Neutrophil (primary cell): ENCODE data around the gene BMPER.

Experiments used
- H3K27ac ChIP-seq: fragments of 200-600 bp; sonication (generic); 2 replicates; pipeline ENCODE4 v1.5.1; 2016; ENCODE audit warnings: mild to moderate bottlenecking, moderate library complexity
- H3K27me3 ChIP-seq: fragments of 200-600 bp; sonication (generic); 2 replicates; pipeline ENCODE4 v1.6.0; 2016; ENCODE audit warnings: mild to moderate bottlenecking
- H3K36me3 ChIP-seq: fragments of 200-600 bp; sonication (generic); 2 replicates; pipeline ENCODE4 v1.5.1; 2017
- H3K4me1 ChIP-seq, 2 experiments: fragments of 200-600 bp in 1 of 2; sonication (generic) in 1 of 2; 1 replicate in 1 of 2; 2 replicates in 1 of 2; pipeline versions ENCODE4 v1.5.1 to v1.6.1; 2013 to 2016; ENCODE audit warnings: low read depth in 1 of 2, low read length in 1 of 2, mild to moderate bottlenecking in 1 of 2, moderate library complexity in 1 of 2; ENCODE audit not compliant: control insufficient read depth in 1 of 2, insufficient read depth in 1 of 2
- H3K4me3 ChIP-seq, 2 experiments: fragments of 200-600 bp in 1 of 2; sonication (generic) in 1 of 2; 1 replicate in 1 of 2; 2 replicates in 1 of 2; pipeline ENCODE4 v1.5.1; 2013 to 2016; ENCODE audit warnings: low read depth in 1 of 2, low read length in 1 of 2, mild to moderate bottlenecking in 1 of 2, moderate library complexity in 1 of 2
- H3K9me3 ChIP-seq: fragments of 200-600 bp; sonication (generic); 2 replicates; pipeline ENCODE4 v1.5.1; 2016
- CTCF ChIP-seq: fragments of 200-600 bp; sonication (generic); IDR thresholded peaks from 2 replicates; pipeline ENCODE4 v1.5.1; 2016; ENCODE audit warnings: antibody characterized with exemption

Gene BMPER

GRCh38 chr7:33968591-33968990 is 63.3 kb downstream of the BMPER start:
- no peak for TF ChIP-seq CTCF
- no peak overlapping the region for H3K4me3 ChIP-seq
- H3K36me3 ChIP-seq = no peaks in the 10 kb centered on the region
- no peak overlapping the region for H3K27ac ChIP-seq
- H3K4me1 ChIP-seq = no peaks in the 10 kb centered on the region
- H3K27me3 ChIP-seq = no peaks in the 10 kb centered on the region
- no peaks in the 10 kb centered on the region for H3K9me3 ChIP-seq

- Histone ChIP-seq H3K9me3 (no peaks in the 10 kb centered on the region), H3K36me3 (no peaks in the 10 kb centered on the region), H3K4me1 (no peaks in the 10 kb centered on the region), H3K27me3 (no peaks in the 10 kb centered on the region), H3K4me3 (no peak overlapping the region), H3K27ac (no peak overlapping the region)
- TF ChIP-seq CTCF = no peak
Measured at GRCh38 chr7:33970536-33970935, 65.2 kb downstream of the BMPER start.

GRCh38 chr7:33971106-33971505 is 65.8 kb downstream of the BMPER start:
- TF ChIP-seq CTCF = no peak
- H3K36me3 ChIP-seq = no peaks in the 10 kb centered on the region
- no peak overlapping the region for H3K4me3 ChIP-seq
- no peaks in the 10 kb centered on the region for H3K9me3 ChIP-seq
- H3K27me3 ChIP-seq = no peaks in the 10 kb centered on the region
- no peaks in the 10 kb centered on the region for H3K4me1 ChIP-seq
- H3K27ac ChIP-seq = no peak overlapping the region

- Histone ChIP-seq H3K27ac (no peak overlapping the region), H3K27me3 (no peaks in the 10 kb centered on the region), H3K9me3 (no peaks in the 10 kb centered on the region), H3K36me3 (no peaks in the 10 kb centered on the region), H3K4me3 (no peak overlapping the region), H3K4me1 (no peaks in the 10 kb centered on the region)
- TF ChIP-seq CTCF = no peak
Measured at GRCh38 chr7:33973231-33974015, 68.1 kb downstream of the BMPER start.

GRCh38 chr7:33979300-33979806 is 74.0 kb downstream of the BMPER start:
- Histone ChIP-seq H3K27ac (no peak overlapping the region), H3K27me3 (no peaks in the 10 kb centered on the region), H3K9me3 (no peaks in the 10 kb centered on the region), H3K4me1 (no peaks in the 10 kb centered on the region), H3K4me3 (no peak overlapping the region), H3K36me3 (no peaks in the 10 kb centered on the region)
- no peak for TF ChIP-seq CTCF
